ENCODE results near the gene ZNF598.

DNA sequence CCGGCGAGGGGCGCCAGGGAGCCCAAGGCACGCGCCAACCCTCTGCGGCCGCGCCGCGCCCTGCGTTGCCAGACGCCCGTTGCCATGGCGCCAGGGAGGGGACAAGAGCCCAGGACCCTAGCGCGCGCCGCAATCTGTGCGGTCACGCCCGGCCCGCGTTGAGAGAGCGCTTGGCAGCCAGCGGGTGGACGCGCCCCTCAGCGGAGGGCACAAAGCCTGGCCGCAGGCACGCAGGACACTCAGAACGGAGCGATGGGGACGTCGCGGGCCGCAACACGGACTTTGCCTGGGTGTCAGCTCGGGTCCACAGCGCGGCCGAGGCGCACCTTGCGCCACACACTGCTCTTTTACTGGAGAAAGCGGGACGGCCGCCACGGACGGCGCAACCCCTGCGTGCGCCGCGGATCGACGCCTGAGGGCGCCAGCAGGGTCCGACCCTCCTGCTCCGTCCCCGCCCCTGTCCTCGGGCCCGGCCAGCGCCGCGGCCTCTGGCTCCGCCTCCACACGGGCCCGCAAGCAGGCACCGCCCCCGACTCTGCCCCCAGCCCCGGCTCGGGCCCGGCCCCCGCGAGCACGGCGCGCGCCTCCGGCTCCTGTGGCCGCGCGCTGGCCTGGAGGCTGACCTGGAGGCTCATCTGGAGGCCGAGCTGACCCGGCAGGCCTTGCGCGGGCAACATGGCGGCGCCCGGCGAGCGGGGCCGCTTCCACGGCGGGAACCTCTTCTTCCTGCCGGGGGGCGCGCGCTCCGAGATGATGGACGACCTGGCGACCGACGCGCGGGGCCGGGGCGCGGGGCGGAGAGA, 25.9 kb downstream of the ZNF598 start, which contains the start of gene GFER:
- peak; percentile 62 for TF ChIP-seq CTCF (IDR thresholded peaks at IDR 0.05; ENCODE audit: low read depth, low read length, poor library complexity, severe bottlenecking)
- peak; percentile 86; the same call in 1 of the 2 replicates for TF ChIP-seq EZH2phosphoT487 (IDR thresholded peaks at IDR 0.05; ENCODE audit: borderline replicate concordance, low read length)
